GM19397 (cell line): ENCODE measurements around the gene TCEAL1.
"Not testable (repeated sequence)": the region's sequence is repeated elsewhere in the genome, so short reads cannot be mapped to it uniquely, and the experiment has no call there.

Experiments
- ATAC-seq: cut with Tn5 transposase; IDR thresholded peaks from one replicate; pipeline ENCODE4 v1.9.1; 2021; ENCODE audit warnings: mild to moderate bottlenecking, moderate library complexity; ENCODE audit not compliant: unreplicated experiment

The TCEAL1 gene, protein sequence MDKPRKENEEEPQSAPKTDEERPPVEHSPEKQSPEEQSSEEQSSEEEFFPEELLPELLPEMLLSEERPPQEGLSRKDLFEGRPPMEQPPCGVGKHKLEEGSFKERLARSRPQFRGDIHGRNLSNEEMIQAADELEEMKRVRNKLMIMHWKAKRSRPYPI

DNA sequence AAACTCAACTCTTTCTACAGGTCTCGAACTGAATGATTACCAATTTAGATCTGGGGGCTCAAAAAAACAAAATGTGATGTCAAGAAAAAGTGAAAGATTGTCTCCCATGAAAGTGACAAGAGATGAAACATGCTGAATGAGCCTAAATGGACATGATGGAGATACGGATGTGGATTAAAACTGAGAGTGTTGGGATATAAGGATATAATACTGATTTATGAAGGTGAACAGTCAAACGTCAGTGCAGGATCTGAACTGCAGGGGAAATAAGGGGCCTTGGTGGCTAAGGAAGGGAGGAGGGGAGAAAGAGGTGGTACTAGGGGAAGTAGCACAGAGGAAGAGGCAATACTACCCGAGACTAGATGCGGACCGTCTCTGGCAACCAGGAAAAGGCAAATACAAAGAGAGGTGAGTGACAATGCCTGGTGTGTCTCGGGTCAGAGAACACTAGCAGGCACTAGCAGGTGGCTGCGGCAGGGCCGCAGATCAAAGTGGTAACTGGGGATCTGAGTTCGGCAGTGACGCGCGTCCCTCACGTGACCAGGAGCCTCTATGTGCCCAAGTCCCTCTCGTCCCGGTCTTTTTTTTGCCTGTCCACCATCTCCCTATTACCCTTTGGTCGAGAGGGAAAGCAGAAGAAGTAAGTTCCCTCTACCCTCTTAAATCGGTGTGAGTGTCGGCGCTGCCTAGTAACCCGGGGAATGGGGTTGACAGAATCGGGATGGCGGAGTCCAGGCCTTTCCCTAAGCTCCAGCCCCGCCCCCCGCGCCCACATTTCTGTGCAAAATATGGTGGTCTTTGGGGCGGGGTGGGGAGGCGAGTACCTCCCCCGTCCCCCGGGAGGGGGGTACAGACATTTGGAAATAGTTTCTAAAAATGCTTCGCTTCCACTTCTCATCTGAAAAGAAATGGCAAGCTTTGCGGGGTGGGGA lies at the start of gene TCEAL1:
TSS of gene TCEAL1 (plus strand) at position 590 of the 932 bp plus-strand sequence. CDS start 942 bp downstream, outside the sequence.
- ATAC-seq: peak; percentile 75

DNA sequence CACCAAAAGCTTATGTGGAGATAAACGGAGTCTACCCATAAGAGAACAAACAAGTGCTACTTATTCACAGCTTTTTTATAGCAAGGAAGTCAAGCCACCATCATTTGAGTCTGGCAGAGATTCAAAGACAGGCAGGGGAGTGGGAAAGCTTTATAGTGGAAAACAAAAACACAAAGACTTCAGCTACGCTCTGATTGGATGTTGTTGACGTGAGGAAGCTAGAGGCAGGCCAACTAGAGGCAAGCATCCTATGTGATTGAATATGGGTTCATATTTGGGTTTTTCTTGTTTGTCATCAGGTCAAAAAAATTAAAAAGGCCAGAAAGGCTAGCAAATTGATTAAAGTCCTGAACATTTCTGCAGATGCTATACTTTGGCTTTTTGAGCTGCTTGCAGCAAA lies 44.2 kb upstream of the TCEAL1 start:
- no peak for ATAC-seq

DNA sequence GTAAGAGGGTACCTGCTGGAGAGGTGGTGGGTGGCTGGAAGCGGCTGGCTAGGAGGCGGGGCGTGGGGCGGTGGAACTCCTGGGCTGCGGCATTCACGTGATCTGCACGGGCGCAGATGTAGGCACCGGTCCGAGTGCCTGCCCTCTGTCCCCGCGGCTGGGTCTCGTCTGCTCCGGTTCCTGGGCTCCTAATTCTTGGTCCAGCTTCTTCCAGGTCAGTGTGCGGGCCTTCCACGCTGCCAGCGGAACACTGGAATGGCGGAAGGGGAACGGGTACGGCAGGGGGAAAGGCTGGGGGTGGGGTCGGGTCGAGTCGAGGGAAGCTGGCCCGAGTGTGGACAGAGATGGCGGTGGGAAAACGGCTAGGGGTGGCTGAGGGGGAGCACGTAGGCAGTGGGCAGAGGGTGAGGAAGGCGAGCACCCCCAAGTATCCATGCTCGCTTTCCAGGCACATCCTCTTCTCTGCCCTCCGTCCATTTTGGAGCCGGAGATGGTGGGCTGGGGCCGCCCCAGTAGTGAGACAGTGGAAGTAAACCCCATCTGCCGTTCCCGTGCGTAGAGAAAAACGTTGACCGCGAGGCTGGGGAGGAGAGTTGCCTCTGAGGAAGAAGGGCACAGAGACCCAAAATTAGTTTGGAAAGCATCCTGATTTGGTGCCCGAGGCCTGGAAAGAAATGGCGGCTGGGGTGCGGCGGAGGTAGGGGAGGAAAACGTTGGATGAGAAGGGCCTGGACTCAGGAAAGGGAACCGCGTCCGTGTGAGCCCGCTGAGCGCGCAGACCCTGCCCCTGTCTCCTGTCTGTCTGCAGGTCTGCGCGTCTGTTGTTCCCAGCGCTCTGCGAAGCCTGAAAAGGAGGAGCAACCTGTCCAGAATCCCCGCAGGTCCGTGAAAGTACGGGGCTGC lies 43.1 kb upstream of the TCEAL1 start, which contains the start of gene TCEAL4:
TSS of gene TCEAL4 (plus strand) at position 105 of the 903 bp plus-strand sequence. CDS start 1,161 bp downstream, outside the sequence.
- peak; percentile 82 for ATAC-seq

DNA sequence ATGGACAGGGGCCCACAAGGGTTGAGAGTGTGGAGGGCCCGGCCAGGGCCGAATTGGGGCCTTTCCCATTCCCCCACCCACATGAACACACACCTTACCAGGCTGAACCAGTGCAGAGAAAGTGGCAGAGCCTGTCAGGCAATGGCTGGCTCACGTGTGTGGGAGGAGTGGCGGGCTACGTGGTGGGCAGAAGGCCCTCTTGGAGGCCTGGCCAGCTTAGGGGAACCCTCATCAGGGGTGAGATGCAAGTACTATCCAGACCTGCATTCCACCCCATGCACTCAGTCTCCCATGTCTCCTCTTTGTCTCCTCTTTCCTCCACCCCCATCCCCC lies 42.5 kb upstream of the TCEAL1 start:
- ATAC-seq: peak; percentile 47

DNA sequence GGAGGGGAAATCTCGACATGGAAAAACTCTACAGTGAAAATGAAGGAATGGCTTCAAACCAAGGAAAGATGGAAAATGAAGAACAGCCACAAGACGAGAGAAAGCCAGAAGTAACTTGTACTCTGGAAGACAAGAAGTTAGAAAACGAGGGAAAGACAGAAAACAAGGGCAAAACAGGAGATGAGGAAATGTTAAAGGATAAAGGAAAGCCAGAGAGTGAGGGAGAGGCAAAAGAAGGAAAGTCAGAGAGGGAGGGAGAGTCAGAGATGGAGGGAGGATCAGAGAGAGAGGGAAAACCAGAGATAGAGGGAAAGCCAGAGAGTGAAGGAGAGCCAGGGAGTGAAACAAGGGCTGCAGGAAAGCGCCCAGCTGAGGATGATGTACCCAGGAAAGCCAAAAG lies 42.1 kb upstream of the TCEAL1 start:
- no peak for ATAC-seq

DNA sequence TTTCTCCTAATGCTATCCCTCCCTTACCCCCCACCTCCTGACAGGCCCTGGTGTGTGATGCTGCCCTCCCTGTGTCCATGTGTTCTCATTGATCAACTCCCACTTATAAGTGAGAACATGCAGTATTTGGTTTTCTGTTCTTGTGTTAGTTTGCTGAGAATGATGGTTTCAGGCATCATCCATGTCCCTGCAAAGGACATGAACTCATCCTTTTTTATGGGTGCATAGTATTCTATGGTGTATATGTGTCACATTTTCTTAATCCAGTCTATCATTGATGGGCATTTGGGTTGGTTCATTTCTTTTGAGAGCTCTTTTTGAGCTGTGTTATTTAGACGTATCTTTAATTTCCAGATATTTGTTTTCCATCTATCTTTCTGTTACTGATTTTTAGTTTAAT lies 36.5 kb upstream of the TCEAL1 start:
- not testable (repeated sequence) for ATAC-seq

DNA sequence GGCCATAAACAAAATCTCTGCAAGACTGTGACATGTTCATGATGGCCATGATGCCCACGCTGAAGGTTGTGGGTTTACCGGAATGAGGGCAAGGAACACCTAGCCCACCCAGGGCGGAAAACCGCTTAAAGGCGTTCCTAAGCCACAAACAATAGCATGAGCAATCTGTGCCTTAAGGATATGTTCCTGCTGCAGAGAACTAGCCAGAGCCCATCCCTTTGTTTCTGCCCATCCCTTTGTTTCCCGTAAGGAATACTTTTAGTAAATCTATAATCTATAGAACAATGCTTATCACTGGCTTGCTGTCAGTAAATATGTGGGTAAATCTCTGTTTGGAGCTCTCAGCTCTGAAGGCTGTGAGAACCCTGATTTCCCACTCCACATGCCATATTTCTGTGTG lies 33.6 kb upstream of the TCEAL1 start:
- not testable (repeated sequence) for ATAC-seq

DNA sequence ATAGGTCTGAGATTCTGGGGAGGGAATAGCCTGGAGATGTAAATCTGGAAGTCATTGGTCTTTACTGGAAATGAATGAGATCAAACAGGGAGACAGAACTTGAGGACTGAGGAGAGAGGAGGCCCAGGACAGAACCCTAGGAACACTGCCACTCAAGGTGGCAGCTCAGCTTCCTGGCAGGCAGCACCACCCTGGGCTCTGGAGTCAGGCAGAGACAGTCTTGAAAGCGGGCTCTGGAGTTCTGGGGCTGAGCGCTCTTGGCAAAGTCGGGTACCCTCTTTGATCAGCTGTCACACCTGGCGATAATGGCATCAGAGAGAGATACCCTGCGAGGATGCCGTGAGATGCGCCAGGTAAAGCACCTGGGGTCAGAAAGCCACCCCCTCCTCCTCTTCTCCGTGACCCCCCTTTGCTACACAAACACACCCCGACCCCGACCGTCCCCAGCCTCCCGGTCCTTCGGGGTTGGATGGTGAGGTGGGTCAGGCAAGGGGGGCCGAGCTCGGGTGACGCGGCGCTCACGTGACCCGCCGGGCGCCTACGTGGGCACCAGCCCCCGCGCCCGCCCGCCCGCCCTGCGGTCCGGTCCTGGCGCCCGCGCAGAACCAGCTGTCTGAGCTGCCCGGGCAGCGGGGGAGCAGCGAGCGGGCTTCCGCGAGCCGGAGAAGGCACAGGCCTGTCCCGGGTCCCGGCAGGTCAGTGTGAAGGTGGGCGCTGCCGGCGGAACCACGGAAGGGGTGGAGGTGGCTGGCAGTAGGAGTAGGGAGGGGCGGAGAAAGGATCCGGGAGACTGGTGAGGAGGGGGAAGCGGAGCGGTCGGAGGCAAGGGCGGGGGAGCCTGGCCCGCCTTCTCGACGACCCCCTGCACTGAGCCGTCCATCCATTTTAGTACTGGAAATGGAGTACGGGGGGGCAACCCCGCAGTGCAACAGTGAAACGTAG lies 21.1 kb upstream of the TCEAL1 start, which contains the start of gene TCEAL3:
TSS of gene TCEAL3 (plus strand) at position 600 of the 942 bp plus-strand sequence. CDS start 1,102 bp downstream, outside the sequence.
- peak; percentile 91 for ATAC-seq

DNA sequence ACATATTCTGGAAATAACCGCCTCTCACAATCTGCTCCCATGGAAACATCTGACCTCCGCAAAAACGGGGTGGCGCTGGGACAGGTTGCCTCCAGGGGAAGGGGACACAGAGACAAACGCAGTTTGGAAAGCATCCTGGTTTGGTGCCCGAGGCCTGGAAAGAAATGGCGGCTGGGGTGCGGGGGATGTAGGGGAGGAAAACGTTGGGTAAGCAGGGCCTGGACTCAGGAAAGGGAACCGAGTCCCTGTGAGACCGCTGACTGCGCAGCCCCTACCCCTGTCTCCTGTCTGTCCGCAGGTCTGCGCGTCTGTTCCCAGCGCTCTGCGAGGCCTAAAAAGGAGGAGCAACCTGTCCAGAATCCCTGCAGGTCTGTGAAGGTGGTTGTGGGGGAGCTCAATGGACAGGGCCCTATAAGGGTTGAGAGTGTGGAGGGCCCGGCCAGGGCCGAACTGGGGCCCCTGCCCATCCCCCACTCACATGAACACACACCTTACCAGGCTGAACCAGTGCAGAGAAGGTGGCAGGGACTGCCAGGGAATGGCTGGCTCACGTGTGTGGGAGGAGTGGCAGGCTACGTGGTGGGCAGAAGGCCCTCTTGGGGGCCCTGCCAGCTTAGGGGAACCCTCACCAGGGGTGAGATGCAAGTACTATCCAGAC lies 20.3 kb upstream of the TCEAL1 start:
- peak; percentile 18 for ATAC-seq

DNA sequence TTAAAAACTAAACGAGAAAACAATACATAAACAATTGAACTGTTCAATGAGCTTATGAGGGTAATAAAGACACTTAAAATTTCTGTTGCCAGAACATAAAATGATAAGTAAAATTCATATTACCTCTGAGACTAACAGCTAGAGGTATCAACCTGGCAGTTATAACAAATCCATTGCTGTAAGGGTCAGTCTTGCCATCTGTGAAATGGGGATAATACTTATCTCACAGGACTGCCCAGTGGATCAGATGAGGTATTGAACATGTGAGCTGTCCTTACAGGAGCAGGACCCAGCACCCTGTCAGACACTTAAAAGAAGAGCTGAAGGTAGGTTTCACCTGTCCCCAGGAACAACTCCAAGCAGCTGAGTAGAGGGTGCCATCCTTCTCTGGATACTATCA lies 18.5 kb upstream of the TCEAL1 start:
- no peak for ATAC-seq

DNA sequence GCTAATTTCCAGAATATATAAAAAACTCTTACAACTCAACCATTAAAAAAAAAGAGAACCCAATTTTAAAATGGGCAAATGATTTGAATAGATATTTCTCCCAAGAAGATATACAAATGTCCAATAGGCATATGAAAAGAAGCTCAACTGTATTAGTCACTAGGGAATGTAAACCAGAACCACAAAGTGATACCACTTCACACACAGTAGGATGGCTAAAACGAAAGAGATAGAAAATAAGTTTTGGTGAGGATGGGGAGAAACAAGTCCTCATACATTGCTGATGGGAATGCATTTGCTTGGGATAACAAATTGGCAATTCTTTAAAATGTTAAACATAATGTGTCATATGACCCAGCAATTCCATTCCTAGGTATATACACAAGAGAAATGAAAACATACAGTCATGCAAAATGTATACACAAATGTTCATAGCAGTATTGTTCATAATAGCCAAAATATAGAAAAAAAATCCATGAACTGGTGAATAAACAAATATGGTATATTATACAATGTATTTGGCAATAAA lies 15.3 kb upstream of the TCEAL1 start:
- ATAC-seq: no peak

DNA sequence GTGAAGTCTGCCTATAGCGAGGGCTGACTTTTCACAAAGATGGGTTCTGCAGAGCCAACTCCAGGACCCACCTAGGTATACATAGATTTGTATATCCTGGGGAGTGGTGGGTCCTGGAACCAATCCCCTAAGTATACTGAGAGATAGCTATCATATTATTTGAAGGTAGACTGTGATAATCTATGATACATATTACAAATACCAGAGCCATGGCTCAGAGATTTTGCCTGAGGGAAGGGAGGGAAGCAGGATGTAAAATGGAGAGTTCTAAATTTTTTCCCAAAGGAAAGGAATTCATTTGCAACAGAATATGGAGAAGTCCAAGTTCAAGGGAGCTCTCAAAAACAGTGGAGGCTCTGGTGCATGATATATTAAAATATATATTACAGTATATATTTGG lies 13.8 kb upstream of the TCEAL1 start:
- no peak for ATAC-seq

DNA sequence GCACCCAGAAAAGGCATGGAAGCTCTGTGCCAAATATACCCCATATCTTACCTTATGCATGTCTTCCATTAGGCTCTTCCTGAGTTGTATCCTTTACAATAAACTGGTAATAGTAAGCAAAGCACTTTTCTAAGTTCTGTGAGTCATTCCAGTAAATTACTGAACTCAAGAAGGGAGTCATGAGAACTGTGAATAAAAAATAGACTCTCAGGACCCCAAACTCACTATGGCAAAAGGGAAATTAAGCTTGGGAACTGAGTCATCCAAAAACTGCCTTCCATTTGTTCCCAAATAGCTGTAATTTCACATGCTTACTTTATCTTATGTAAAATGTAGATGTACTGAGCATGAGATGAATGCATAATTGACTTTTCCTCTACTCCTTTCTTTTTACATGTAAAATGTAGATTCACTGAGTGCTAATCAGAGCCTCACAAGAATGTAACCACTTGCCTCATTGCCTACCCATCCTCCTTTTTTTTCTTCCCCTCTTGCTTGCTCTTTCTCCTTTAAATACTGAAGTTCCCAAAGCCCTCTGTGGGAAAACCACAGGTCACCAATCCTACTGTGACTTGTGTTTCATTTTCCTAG lies 12.9 kb upstream of the TCEAL1 start:
- ATAC-seq: no peak

DNA sequence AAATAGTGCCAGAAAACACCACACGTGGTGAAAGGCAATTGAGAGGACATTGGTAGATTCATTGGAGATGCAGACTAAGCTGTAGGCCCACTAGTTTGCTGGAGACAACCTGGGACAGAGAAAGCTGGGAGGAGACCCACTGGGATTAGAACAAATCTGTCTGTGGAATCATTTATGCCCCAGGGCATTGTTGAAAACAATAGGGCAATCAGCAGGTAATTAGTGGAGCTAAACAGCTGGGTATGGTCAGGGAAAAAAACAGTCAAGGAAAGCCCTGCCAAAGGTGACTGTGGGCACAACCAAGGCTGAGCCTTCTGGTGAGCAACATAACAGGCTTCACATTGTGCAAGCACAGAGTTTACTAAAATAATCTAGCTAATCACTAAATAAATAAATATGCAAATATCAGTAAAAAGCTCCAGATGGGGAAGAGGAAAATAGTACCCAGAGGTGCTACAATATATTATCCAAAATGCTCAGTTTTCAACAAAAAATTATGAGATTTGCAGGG lies 12.0 kb upstream of the TCEAL1 start:
- no peak for ATAC-seq

DNA sequence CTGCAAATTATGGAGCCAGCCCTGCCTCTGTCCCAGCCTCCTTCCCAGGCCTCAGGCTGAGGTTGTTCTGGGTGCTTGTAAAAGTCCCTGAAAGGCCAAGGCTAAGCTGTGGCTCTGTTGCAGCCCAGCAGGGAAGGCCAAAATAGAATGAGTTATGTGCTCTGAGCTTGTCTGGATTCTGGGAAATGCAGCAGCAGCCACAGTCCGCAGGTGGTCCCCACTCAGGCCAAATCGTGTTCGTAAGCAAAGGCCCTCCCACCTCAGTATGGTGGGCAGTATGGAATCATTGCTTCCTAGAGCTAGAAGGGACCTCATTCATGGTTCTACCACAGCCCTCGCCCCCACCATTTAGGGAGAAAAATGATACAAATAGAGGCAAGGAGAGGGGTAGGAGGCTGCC lies 4.7 kb upstream of the TCEAL1 start:
- ATAC-seq: no peak

DNA sequence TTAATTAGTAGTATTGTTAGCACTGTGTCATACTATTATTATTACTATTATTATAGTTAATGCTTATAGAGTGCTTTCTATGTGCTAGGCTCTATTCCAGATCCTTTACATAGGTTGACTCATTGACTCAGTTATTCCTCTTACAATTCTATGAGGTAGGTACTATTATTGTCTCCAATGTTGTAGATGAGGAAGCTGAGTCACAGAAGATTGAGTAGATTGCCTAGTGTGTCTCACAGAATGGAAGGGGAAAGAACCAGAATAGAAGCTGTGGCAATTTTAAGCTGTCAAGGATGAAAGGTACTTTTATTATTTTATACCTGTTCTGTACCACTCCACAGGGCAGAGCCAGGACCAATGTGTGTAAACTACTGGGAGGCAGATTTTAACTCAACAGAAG lies 1.9 kb upstream of the TCEAL1 start:
- no peak for ATAC-seq

DNA sequence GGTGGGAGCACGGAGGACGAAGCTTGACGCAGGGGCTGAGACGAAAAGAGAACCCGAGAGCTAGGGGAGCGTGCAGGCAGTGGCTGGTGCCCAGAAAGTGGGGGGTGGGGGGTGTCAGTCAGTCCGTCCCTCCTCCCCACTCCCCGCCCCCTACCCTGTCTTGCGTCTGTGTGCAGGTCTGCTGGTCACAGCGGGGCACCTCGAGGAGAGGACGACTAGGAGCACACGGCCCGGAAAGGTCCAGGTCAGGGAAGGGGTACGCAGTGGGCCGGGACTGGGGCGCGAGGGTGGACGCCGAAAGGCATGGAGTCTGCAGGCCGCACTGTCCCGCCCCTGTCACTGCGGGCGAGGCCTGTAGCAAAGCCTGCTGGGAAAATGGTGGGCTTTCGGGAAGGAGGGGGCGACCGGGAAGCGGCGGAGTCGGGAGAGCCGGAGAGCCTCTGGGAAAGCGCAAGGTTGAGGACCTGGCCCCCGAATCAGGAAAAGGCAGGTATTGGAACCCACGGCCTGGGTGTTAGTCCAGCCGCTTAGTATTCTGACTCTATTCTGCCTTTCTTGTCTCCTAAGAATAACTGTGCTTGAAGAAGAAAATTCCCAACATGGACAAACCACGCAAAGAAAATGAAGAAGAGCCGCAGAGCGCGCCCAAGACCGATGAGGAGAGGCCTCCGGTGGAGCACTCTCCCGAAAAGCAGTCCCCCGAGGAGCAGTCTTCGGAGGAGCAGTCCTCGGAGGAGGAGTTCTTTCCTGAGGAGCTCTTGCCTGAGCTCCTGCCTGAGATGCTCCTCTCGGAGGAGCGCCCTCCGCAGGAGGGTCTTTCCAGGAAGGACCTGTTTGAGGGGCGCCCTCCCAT lies 769 bp downstream of the TCEAL1 start:
- no peak for ATAC-seq

DNA sequence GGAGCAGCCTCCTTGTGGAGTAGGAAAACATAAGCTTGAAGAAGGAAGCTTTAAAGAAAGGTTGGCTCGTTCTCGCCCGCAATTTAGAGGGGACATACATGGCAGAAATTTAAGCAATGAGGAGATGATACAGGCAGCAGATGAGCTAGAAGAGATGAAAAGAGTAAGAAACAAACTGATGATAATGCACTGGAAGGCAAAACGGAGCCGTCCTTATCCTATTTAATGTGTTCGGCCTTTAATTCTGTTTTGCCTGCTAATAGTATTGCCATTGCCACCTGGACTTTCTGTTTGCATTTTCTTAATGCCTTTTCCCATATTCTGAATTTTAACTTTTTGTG lies 1.4 kb downstream of the TCEAL1 start:
- no peak for ATAC-seq
